Endothelial cell of umbilical vein (primary cell): ENCODE measurements around the gene NRBF2. TPM values are rescaled to one million over a fixed set of nuclear protein-coding genes. Genes with fewer than 3 reads are reported as not detected.

Experiments used
- BruUV-seq: library from RNA; stranded (reverse); fragments of 400-500 nt; replicated peaks from 2 replicates; lab custom pipeline; 2021; lab: Mats Ljungman, UMichigan
- CTCF ChIA-PET: fragments of 300-600, 350-600 bp; sonication (Branson Sonifier 250); formaldehyde crosslinking; loops from one replicate; lab custom pipeline; 2021; ENCODE audit warnings: antibody characterized with exemption, inconsistent platforms; lab: Charles Lee
- POLR2A ChIA-PET: fragments of 300-600, 350-600 bp; sonication (Branson Sonifier 250); formaldehyde crosslinking; loops from one replicate; lab custom pipeline; 2021; ENCODE audit warnings: antibody characterized with exemption, inconsistent platforms; lab: Charles Lee
- DNase-seq: peaks from one replicate; pipeline ENCODE4 v3.0.0-alpha.2; 2011; ENCODE audit warnings: low read depth, low spot score
- FAIRE-seq: peaks from 2 replicates; lab custom pipeline; 2011; peaks lifted over from hg19 to GRCh38; lab: Jason Lieb, UNC
- H2AFZ ChIP-seq: 2 replicates; pipeline ENCODE4 v1.6.0; 2012; ENCODE audit warnings: low read depth, low read length, control low read depth, inconsistent platforms
- H3K27ac ChIP-seq: 2 replicates; pipeline ENCODE4 v1.5.1; 2011; ENCODE audit warnings: low read depth, mild to moderate bottlenecking, control low read depth, low read length, moderate library complexity; ENCODE audit not compliant: insufficient read depth
- H3K27me3 ChIP-seq, 2 experiments: 2 replicates each; pipeline versions ENCODE4 v1.6.0 to v1.6.1; 2011; ENCODE audit warnings: low read length in 2 of 2, mixed read lengths in 1 of 2; ENCODE audit not compliant: control insufficient read depth in 2 of 2, insufficient read depth in 2 of 2
- H3K36me3 ChIP-seq, 2 experiments: 2 replicates in 1 of 2; 3 replicates in 1 of 2; pipeline ENCODE4 v1.5.1; 2011; ENCODE audit warnings: low read length in 2 of 2, mild to moderate bottlenecking in 1 of 2, moderate library complexity in 1 of 2; ENCODE audit not compliant: control insufficient read depth in 2 of 2, insufficient read depth in 2 of 2; ENCODE audit errors: extremely low read depth in 1 of 2
- H3K4me1 ChIP-seq: 3 replicates; pipeline ENCODE4 v1.5.1; 2011; ENCODE audit warnings: mild to moderate bottlenecking, low read length; ENCODE audit not compliant: control insufficient read depth, insufficient read depth; ENCODE audit errors: extremely low read depth
- H3K4me2 ChIP-seq: 2 replicates; pipeline ENCODE4 v1.6.1; 2011; ENCODE audit warnings: low read length, control low read depth, mixed read lengths; ENCODE audit not compliant: insufficient read depth
- H3K4me3 ChIP-seq, 3 experiments: fragments of 200-600 bp in 1 of 3; sonication (generic), shearing (Covaris generic) in 1 of 3; replicated peaks in 1 of 3; 2 replicates each; pipeline ENCODE4 v1.5.1; 2011 to 2016; ENCODE audit warnings: control low read depth in 3 of 3, low read length in 3 of 3, mild to moderate bottlenecking in 2 of 3, inconsistent platforms in 1 of 3, low read depth in 1 of 3, moderate library complexity in 1 of 3; ENCODE audit not compliant: insufficient read depth in 1 of 3
- H3K79me2 ChIP-seq: 2 replicates; pipeline ENCODE4 v1.6.0; 2012; ENCODE audit warnings: low read length, inconsistent platforms; ENCODE audit not compliant: control insufficient read depth, insufficient read depth
- H3K9ac ChIP-seq: replicated peaks from 2 replicates; pipeline ENCODE3; 2011; ENCODE audit warnings: low read length, control low read depth; ENCODE audit not compliant: insufficient read depth; ENCODE audit errors: extremely low read depth
- H3K9me1 ChIP-seq: replicated peaks from 3 replicates; pipeline ENCODE4 v1.6.0; 2011; ENCODE audit warnings: mild to moderate bottlenecking, low read length; ENCODE audit not compliant: control insufficient read depth, insufficient read depth; ENCODE audit errors: extremely low read depth
- H3K9me3 ChIP-seq: replicated peaks from 2 replicates; pipeline ENCODE4 v1.5.1; 2012; ENCODE audit warnings: low read length, inconsistent platforms; ENCODE audit not compliant: control insufficient read depth, insufficient read depth
- H4K20me1 ChIP-seq: replicated peaks from 2 replicates; pipeline ENCODE3; 2011; ENCODE audit warnings: mild to moderate bottlenecking, low read length; ENCODE audit not compliant: control insufficient read depth, insufficient read depth; ENCODE audit errors: extremely low read depth
- CTCF ChIP-seq, 2 donors: IDR thresholded peaks; 1 replicate in 1 of 2; 2 replicates in 1 of 2; pipeline ENCODE4 v1.5.1; 2011; ENCODE audit warnings: low read length in 2 of 2, mild to moderate bottlenecking in 2 of 2, moderate library complexity in 2 of 2, control low read depth in 1 of 2, inconsistent platforms in 1 of 2, low read depth in 1 of 2; ENCODE audit not compliant: insufficient read depth in 1 of 2; ENCODE audit errors: extremely low read depth in 1 of 2
- EZH2 ChIP-seq: IDR thresholded peaks from 2 replicates; pipeline ENCODE4 v1.6.1; 2012; ENCODE audit warnings: borderline replicate concordance, low read depth, mild to moderate bottlenecking, moderate library complexity, low read length, inconsistent platforms; ENCODE audit not compliant: severe bottlenecking
- FOS ChIP-seq: IDR thresholded peaks from 2 replicates; pipeline ENCODE4 v1.6.1; 2011; ENCODE audit warnings: mild to moderate bottlenecking, low read length, moderate library complexity, borderline replicate concordance; ENCODE audit not compliant: insufficient read depth
- GATA2 ChIP-seq: IDR thresholded peaks from 2 replicates; pipeline ENCODE4 v1.7.0; 2011; ENCODE audit warnings: low read depth, mild to moderate bottlenecking, moderate library complexity, mixed read lengths, low read length; ENCODE audit not compliant: insufficient read length, insufficient read depth
- JUN ChIP-seq: IDR thresholded peaks from 2 replicates; pipeline ENCODE4 v1.6.1; 2011; ENCODE audit warnings: borderline replicate concordance, low read depth; ENCODE audit not compliant: insufficient read length, insufficient read depth
- MAX ChIP-seq: IDR thresholded peaks from 2 replicates; pipeline ENCODE4 v1.6.1; 2011; ENCODE audit not compliant: insufficient read depth, insufficient read length
- MYC ChIP-seq: IDR thresholded peaks from one replicate; pipeline ENCODE4 v1.6.1; 2011; ENCODE audit warnings: mild to moderate bottlenecking, low read depth, low read length
- POLR2A ChIP-seq: IDR thresholded peaks from 2 replicates; pipeline ENCODE4 v1.6.1; 2012; ENCODE audit warnings: low read depth, mild to moderate bottlenecking, control low read depth, low read length
- POLR2AphosphoS5 ChIP-seq: IDR thresholded peaks from 2 replicates; pipeline ENCODE4 v1.6.1; 2012; ENCODE audit warnings: low read depth, mild to moderate bottlenecking, control low read depth, low read length, moderate library complexity; ENCODE audit not compliant: insufficient read depth
- dilution Hi-C: fragments of 300-500 bp; cut with MboI; formaldehyde crosslinking; loops from one replicate; pipeline ENCODE4 v1.15.0; 2019; ENCODE audit warnings: low sequenced_read_pairs; ENCODE audit not compliant: extremely low pct_ligation_motif_present
- intact Hi-C: fragments of 100-400 bp; cut with micrococcal nuclease; formaldehyde crosslinking; loops from one replicate; pipeline ENCODE4 v1.10.0; 2022
- polyA plus RNA-seq, 4 experiments: library from polyadenylated mRNA; depleted of rRNA in 3 of 4; stranded (reverse) in 3 of 4; unstranded in 1 of 4; fragments of >200 nt; gene quantifications; 2 replicates each; pipeline versions ENCODE4 v1.2.1 to v1.2.3, GENCODE V29; 2011 to 2012; ENCODE audit warnings: missing spikeins in 1 of 4
- small RNA-seq: library from RNA; depleted of rRNA; stranded (forward); fragments of <200 nt; gene quantifications from one replicate; pipeline ENCODE3, GENCODE V24; 2012; ENCODE audit warnings: low replicate concordance, low read depth; ENCODE audit not compliant: insufficient read depth, insufficient read length
- total RNA-seq: library from RNA; stranded (reverse); gene quantifications from 2 replicates; pipeline ENCODE4 v1.2.3, GENCODE V29; 2021

NRBF2 gene
- total and polyA plus RNA-seq, 2 donors (not counting 3 experiments of a cell fraction or from before 2014, with no cell fraction given): 7.6 to 17.7 TPM

GRCh38 chr10:63201118-63201517 lies 68.0 kb downstream of the NRBF2 start:
- CTCF ChIA-PET: interaction anchor here (0.7 to 3.3 kb wide), 6 partner anchors 15 to 567 kb away, joined by 3 to 13 read pairs (median 5); no protein-coding TSS in a partner anchor
- peaks cover 44% of the 10 kb centered on the region for H3K79me2 ChIP-seq
- POLR2A ChIA-PET: no interaction called here
- H3K36me3 ChIP-seq: peaks cover 2 to 18% of the 10 kb centered on the region in 2 experiments
- H3K9me3 ChIP-seq: no peaks in the 10 kb centered on the region
- H3K4me1 ChIP-seq: peaks cover 3% of the 10 kb centered on the region
- H3K4me3 ChIP-seq: no peak overlapping the region
- no peak for FAIRE-seq
- no peak overlapping the region for H3K4me2 ChIP-seq
- dilution Hi-C loops: loop anchor here (25.0 kb wide), 1 partner anchor 511 kb away; no protein-coding TSS in a partner anchor
- no peaks in the 10 kb centered on the region for H3K27me3 ChIP-seq
- no peak overlapping the region for H2AFZ ChIP-seq
- intact Hi-C loops: no loop called here
- no peak overlapping the region for H3K27ac ChIP-seq
- H3K9me1 ChIP-seq: no peaks in the 10 kb centered on the region
- H3K9ac ChIP-seq: no peak overlapping the region
- DNase-seq: no peak
- peaks cover 5% of the 10 kb centered on the region for H4K20me1 ChIP-seq
- TF ChIP-seq POLR2AphosphoS5 (no peak), POLR2A (no peak), EZH2 (no peak), GATA2 (no peak), FOS (no peak), MAX (no peak), MYC (no peak), JUN (no peak), CTCF (IDR thresholded peaks at IDR 0.05; ENCODE audit: extremely low read depth in 1 of 2, insufficient read depth in 1 of 2, low read depth in 1 of 2, low read length in 2 of 2) (no peak)
- BruUV-seq: no TSS peak

Small RNA genes within 50 kb of the gene (small RNA-seq; reads per million reads assigned to genes)
- gene RNU6-543P: not detected
